SIG-M5 treated with dmso at 0.1 percent for 504 hours (cell line): ENCODE results near the gene ZBTB21.

Source experiments
- DNase-seq: peaks from one replicate; lab custom pipeline; 2025; ENCODE audit not compliant: unreplicated experiment; lab: John Stamatoyannopoulos, UW

ZBTB21 gene

GRCh38 chr21:42021371-42022090, 11.4 kb upstream of the ZBTB21 start:
- no peak for DNase-seq

GRCh38 chr21:42019706-42020105, 9.5 kb upstream of the ZBTB21 start:
- no peak for DNase-seq

GRCh38 chr21:42019101-42019605, 9.0 kb upstream of the ZBTB21 start:
- no peak for DNase-seq

- no peak for DNase-seq
These were observed 6.9 kb upstream of the ZBTB21 start for GRCh38 chr21:42017022-42017421.

GRCh38 chr21:42016364-42016985, 6.3 kb upstream of the ZBTB21 start:
- no peak for DNase-seq

GRCh38 chr21:42013931-42014330, 3.8 kb upstream of the ZBTB21 start:
- no peak for DNase-seq

- no peak for DNase-seq
These were observed 3.2 kb upstream of the ZBTB21 start for GRCh38 chr21:42013376-42013775.

- DNase-seq, result no peak
These were observed 2.7 kb upstream of the ZBTB21 start for GRCh38 chr21:42012763-42013329.

- DNase-seq, result no peak
These were observed 2.2 kb upstream of the ZBTB21 start for GRCh38 chr21:42012344-42012743.

- peak; percentile 39 for DNase-seq
These were observed 641 bp upstream of the ZBTB21 start for GRCh38 chr21:42010507-42011495.

- peak; percentile 43 for DNase-seq
These were observed 936 bp downstream of the ZBTB21 start for GRCh38 chr21:42009018-42009830.

- no peak for DNase-seq
These were observed 2.7 kb downstream of the ZBTB21 start for GRCh38 chr21:42007356-42007940.

GRCh38 chr21:42006765-42007164, 3.4 kb downstream of the ZBTB21 start:
- no peak for DNase-seq

GRCh38 chr21:42004406-42005199, 5.6 kb downstream of the ZBTB21 start:
- DNase-seq, result no peak

- no peak for DNase-seq
These were observed 7.1 kb downstream of the ZBTB21 start for GRCh38 chr21:42003051-42003461.

GRCh38 chr21:42002421-42002958, 7.7 kb downstream of the ZBTB21 start:
- DNase-seq, result no peak

- DNase-seq, result no peak
These were observed 8.4 kb downstream of the ZBTB21 start for GRCh38 chr21:42001781-42002180.

- no peak for DNase-seq
These were observed 9.3 kb downstream of the ZBTB21 start for GRCh38 chr21:42000908-42001307.

GRCh38 chr21:41997657-41998056, 12.5 kb downstream of the ZBTB21 start:
- DNase-seq, result no peak
